Thymus (tissue), 11 donors: Measurements from ENCODE around the gene SH3TC1. TPM values are rescaled to one million over a fixed set of nuclear protein-coding genes. Genes with fewer than 3 reads are reported as not detected.

Source experiments
- DNase-seq, 9 donors: peaks; one replicate each; pipeline ENCODE4 v3.0.0-alpha.2; 2013; ENCODE audit warnings: low spot score in 9 of 9, low read depth in 6 of 9, missing footprints in 1 of 9
- H3K27ac ChIP-seq, 2 donors: one replicate each; pipeline ENCODE4 v1.5.1; 2013; ENCODE audit warnings: control low read depth in 1 of 2, low read depth in 1 of 2, low read length in 1 of 2, mild to moderate bottlenecking in 1 of 2, moderate library complexity in 1 of 2
- H3K27me3 ChIP-seq, 2 donors: one replicate each; pipeline ENCODE4 v1.5.1; 2013; ENCODE audit warnings: low read length in 1 of 2; ENCODE audit not compliant: control insufficient read depth in 2 of 2, insufficient read depth in 1 of 2
- H3K36me3 ChIP-seq, 2 donors: one replicate each; pipeline ENCODE4 v1.5.1; 2013; ENCODE audit warnings: low read length in 1 of 2, mild to moderate bottlenecking in 1 of 2, moderate library complexity in 1 of 2; ENCODE audit not compliant: control insufficient read depth in 2 of 2, insufficient read depth in 2 of 2
- H3K4me1 ChIP-seq, 2 donors: one replicate each; pipeline ENCODE4 v1.5.1; 2013; ENCODE audit warnings: low read length in 2 of 2; ENCODE audit not compliant: control insufficient read depth in 2 of 2, insufficient read depth in 2 of 2
- H3K4me3 ChIP-seq, 2 donors: one replicate each; pipeline ENCODE4 v1.5.1; 2013; ENCODE audit warnings: low read length in 2 of 2, control low read depth in 1 of 2, mild to moderate bottlenecking in 1 of 2
- H3K9me3 ChIP-seq, 2 donors: one replicate each; pipeline ENCODE4 v1.5.1; 2013; ENCODE audit warnings: low read length in 1 of 2, mild to moderate bottlenecking in 1 of 2; ENCODE audit not compliant: control insufficient read depth in 2 of 2, insufficient read depth in 1 of 2
- WGBS: extraction: QIAGEN DNeasy Blood & Tissue Kit; methylation state at CpG from one replicate; pipeline ENCODE4 v1.1.7; 2013; 5-methylcytosine and 5-hydroxymethylcytosine counted together
- polyA plus RNA-seq: library from polyadenylated mRNA; stranded (reverse); fragments of 200-250 nt; gene quantifications from one replicate; pipeline ENCODE4 v1.2.3, GENCODE V29; 2013
- total RNA-seq: library from RNA; stranded (reverse); fragments of 120-200 nt; gene quantifications from one replicate; pipeline ENCODE4 v1.2.4, GENCODE V29; 2013
- donor health status: healthy.

Gene SH3TC1
- total and polyA plus RNA-seq, 2 donors = 114 to 146 TPM

DNA sequence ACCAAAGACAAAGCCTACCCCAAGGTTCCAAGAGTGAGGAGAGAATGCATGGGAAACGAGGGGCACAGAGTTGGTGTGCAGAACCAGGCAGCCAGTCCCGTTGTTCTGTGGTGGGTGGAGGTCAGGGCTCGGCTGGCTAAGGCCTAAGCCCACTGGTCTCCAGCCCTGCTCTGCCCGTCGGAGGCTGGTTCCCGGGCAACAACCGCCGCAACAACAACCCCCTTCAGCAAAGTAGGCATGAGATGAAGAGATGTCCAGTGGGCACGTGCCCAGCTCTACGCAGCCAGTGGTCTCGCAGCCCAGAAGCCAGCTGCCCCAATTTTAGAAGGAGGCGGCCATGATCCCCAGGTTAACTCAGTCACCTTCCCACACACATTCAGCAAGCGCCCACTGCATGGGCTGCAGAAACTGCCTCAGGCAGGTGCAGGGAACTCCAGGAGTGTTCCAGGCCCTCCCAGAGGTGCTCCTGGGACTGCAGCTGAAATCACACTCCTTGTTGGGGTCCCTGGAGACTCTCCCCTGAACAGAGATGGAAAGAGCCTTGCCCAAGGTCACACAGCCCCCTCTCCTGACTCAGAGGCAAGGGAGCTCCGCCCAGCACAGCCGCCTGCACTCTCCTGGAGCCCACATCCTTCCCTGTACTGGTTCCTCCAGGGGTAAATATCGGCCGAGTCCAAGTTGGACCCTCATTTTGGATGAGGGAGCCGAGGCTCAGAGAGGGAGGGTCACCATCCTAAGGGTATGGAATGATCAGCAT is 45.1 kb downstream of the SH3TC1 start:
- H3K4me3 ChIP-seq = no peak overlapping the region

DNA sequence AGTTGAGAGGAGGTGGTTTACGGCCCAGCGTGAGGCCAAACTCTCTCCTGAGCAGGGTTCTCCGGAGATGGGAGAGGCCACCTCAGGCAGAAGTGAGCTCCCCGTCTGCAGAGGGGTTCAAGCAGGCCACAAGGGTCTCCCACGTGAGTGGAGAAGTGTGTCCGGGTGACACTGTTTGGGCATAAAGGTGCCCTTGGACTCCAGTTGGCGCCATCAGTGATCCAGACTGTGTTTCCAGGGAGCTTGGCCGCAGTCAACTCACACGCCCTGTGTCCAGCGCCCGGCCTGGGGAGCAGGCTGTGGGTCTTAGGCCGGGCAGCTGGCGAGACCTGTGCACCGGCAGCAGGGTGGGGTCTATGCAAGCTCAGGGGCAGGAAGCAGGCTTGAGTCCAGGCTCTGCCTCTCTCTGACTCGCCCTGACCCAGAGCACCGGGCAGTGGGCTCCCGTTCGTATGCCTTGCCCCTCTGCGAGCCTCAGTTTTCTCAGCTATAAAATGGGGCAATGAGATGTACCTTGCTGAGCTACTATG is 45.9 kb downstream of the SH3TC1 start:
- H3K27me3 ChIP-seq = peaks cover 0 to under 1% of the 10 kb centered on the region in 2 donors
- 97% methylated on average over 19 of the region's 19 CpGs for WGBS
- no peak overlapping the region for H3K27ac ChIP-seq
- H3K4me3 ChIP-seq = no peak overlapping the region
- no peaks in the 10 kb centered on the region for H3K9me3 ChIP-seq
- peaks cover 33 to 34% of the 10 kb centered on the region in 2 donors for H3K36me3 ChIP-seq
- no peak for DNase-seq
- H3K4me1 ChIP-seq = peaks cover 7 to 27% of the 10 kb centered on the region in 2 donors

More for the DNA sequence above, 45.1 kb downstream of the SH3TC1 start:
- H3K27ac ChIP-seq = no peak overlapping the region
- peaks cover 7 to 35% of the 10 kb centered on the region in 2 donors for H3K4me1 ChIP-seq
- no peak for DNase-seq
- no peaks in the 10 kb centered on the region for H3K9me3 ChIP-seq
- peaks cover 41 to 42% of the 10 kb centered on the region in 2 donors for H3K36me3 ChIP-seq
- 95% methylated on average over 18 of the region's 18 CpGs for WGBS
- H3K27me3 ChIP-seq = no peaks in the 10 kb centered on the region

GRCh38 chr4:8245884-8246833 is 47.1 kb downstream of the SH3TC1 start:
- Histone ChIP-seq H3K9me3 (no peaks in the 10 kb centered on the region), H3K36me3 (peaks cover 22% of the 10 kb centered on the region in 2 donors), H3K4me1 (peaks cover 7 to 16% of the 10 kb centered on the region in 2 donors), H3K27ac (no peak overlapping the region), H3K4me3 (no peak overlapping the region), H3K27me3 (peaks cover 0 to 2% of the 10 kb centered on the region in 2 donors)
- no peak for DNase-seq
- 95% methylated on average over 31 of the region's 31 CpGs for WGBS

GRCh38 chr4:8247047-8247930 is 48.2 kb downstream of the SH3TC1 start:
- Histone ChIP-seq H3K27ac (no peak overlapping the region), H3K27me3 (peaks cover 0 to 2% of the 10 kb centered on the region in 2 donors), H3K9me3 (no peaks in the 10 kb centered on the region), H3K36me3 (peaks cover 12 to 16% of the 10 kb centered on the region in 2 donors), H3K4me3 (no peak overlapping the region), H3K4me1 (peaks cover 4 to 7% of the 10 kb centered on the region in 2 donors)
- 97% methylated on average over 31 of the region's 31 CpGs for WGBS
- no peak for DNase-seq

GRCh38 chr4:8248091-8248490 is 49.0 kb downstream of the SH3TC1 start:
- Histone ChIP-seq H3K27ac (no peak overlapping the region), H3K4me1 (peaks cover 0 to 6% of the 10 kb centered on the region in 2 donors), H3K9me3 (no peaks in the 10 kb centered on the region), H3K4me3 (no peak overlapping the region), H3K36me3 (peaks cover 4 to 8% of the 10 kb centered on the region in 2 donors), H3K27me3 (peaks cover 0 to 2% of the 10 kb centered on the region in 2 donors)
- DNase-seq = no peak
- 95% methylated on average over 7 of the region's 7 CpGs for WGBS

GRCh38 chr4:8250227-8250626 is 51.1 kb downstream of the SH3TC1 start:
- H3K4me3 ChIP-seq = no peak overlapping the region
- WGBS = 92% methylated on average over 3 of the region's 3 CpGs
- H3K36me3 ChIP-seq = no peaks in the 10 kb centered on the region
- H3K9me3 ChIP-seq = no peaks in the 10 kb centered on the region
- no peak overlapping the region for H3K27ac ChIP-seq
- DNase-seq = no peak
- H3K4me1 ChIP-seq = peaks cover 0 to 8% of the 10 kb centered on the region in 2 donors
- H3K27me3 ChIP-seq = peaks cover 0 to 2% of the 10 kb centered on the region in 2 donors

DNA sequence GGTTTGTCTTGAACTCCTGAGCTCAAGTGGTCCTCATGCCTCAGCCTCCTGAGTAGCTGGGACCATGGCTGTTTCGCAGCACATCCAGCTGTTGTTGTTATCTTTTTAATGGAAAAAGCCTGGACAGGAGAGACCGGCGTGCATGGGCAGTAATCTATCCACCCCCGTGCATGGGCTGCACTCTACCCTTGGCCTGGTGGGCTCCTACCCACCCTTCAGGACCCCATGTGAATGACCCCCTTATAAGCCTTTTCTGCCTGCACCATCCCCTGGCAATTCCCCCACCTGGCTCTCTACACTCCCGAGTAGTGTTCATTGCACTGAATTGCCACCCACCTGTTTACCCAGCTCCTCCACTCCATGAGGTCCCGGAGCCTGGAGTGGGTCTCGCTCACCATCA is 51.5 kb downstream of the SH3TC1 start:
- no peak for DNase-seq
- Histone ChIP-seq H3K27me3 (peaks cover 0 to 2% of the 10 kb centered on the region in 2 donors), H3K4me3 (no peak overlapping the region), H3K9me3 (no peaks in the 10 kb centered on the region), H3K4me1 (peaks cover 0 to 8% of the 10 kb centered on the region in 2 donors), H3K36me3 (no peaks in the 10 kb centered on the region), H3K27ac (no peak overlapping the region)
- WGBS = 87% methylated on average over 7 of the region's 7 CpGs

DNA sequence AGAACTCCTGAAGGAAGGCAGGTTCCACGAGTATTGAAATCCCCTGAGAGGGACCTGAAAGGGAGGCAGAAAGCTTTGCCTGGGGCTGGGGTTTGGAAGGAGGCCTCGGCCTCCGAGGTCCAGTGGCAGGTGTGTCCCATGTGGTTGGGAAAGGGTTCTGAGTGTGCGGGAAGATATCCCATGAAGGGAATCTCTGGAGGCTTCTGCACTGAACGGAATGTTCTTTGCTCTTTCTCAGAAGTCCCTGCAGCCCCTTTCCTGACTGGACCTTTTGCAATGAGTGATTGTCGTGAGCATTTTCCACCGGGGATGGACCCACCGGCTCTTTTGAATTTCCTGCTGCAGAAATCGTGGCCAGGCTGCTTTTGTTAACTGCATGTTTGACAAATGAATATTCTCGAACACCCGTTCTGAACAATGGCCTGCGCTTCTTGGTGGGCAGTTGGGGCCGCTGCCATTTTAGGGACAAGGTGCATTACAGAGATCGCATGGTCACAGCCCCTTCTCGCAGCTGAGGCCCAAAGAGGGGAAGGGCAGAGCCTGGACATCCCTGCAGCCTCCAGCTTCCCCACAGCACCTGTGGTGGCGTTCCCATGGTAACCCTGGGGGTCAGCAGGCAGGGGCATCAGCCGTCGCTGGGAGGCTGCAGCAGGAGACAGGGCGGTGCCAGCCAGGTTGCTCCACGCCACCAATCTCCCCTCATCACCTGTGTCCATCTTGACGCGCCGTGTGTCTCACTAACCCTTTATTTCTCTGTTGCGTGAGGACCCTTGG is 52.2 kb downstream of the SH3TC1 start:
- DNase-seq = no peak
- Histone ChIP-seq H3K4me3 (no peak overlapping the region), H3K4me1 (peaks cover 0 to 8% of the 10 kb centered on the region in 2 donors), H3K9me3 (no peaks in the 10 kb centered on the region), H3K36me3 (no peaks in the 10 kb centered on the region), H3K27me3 (peaks cover 0 to 2% of the 10 kb centered on the region in 2 donors), H3K27ac (no peak overlapping the region)
- 95% methylated on average over 24 of the region's 24 CpGs for WGBS
